HG03432 (cell line): Measurements from ENCODE around the gene PARN.
"Not testable (repeated sequence)": the region's sequence is repeated elsewhere in the genome, so short reads cannot be mapped to it uniquely, and the experiment has no call there.

Experiments used
- ATAC-seq: cut with Tn5 transposase; IDR thresholded peaks from one replicate; pipeline ENCODE4 v1.9.1; 2021; ENCODE audit warnings: mild to moderate bottlenecking, moderate library complexity; ENCODE audit not compliant: unreplicated experiment

The PARN gene

GRCh38 chr16:14574698-14575415, 55.2 kb downstream of the PARN start:
- ATAC-seq = not testable (repeated sequence)

- ATAC-seq = no peak
Measured at GRCh38 chr16:14572535-14572934, 57.5 kb downstream of the PARN start.

GRCh38 chr16:14569213-14569612, 60.8 kb downstream of the PARN start:
- ATAC-seq = no peak

GRCh38 chr16:14566599-14566998, 63.5 kb downstream of the PARN start:
- no peak for ATAC-seq

GRCh38 chr16:14565688-14566025, 64.4 kb downstream of the PARN start:
- ATAC-seq = no peak

- ATAC-seq = no peak
Measured at GRCh38 chr16:14564861-14565687, 65.0 kb downstream of the PARN start.

GRCh38 chr16:14564323-14564722, 65.7 kb downstream of the PARN start:
- no peak for ATAC-seq

- no peak for ATAC-seq
Measured at GRCh38 chr16:14562691-14563491, 67.2 kb downstream of the PARN start.

- ATAC-seq = no peak
Measured at GRCh38 chr16:14560523-14560922, 69.5 kb downstream of the PARN start.

GRCh38 chr16:14559809-14560241, 70.2 kb downstream of the PARN start:
- no peak for ATAC-seq

- ATAC-seq = no peak
Measured at GRCh38 chr16:14553447-14553846, 76.6 kb downstream of the PARN start.

GRCh38 chr16:14549789-14550153, 80.3 kb downstream of the PARN start:
- no peak for ATAC-seq

GRCh38 chr16:14548933-14549788, 80.9 kb downstream of the PARN start:
- ATAC-seq = no peak

- ATAC-seq = no peak
Measured at GRCh38 chr16:14545346-14545884, 84.6 kb downstream of the PARN start.

- not testable (repeated sequence) for ATAC-seq
Measured at GRCh38 chr16:14544846-14545245, 85.2 kb downstream of the PARN start.

- ATAC-seq = no peak
Measured at GRCh38 chr16:14539631-14540030, 90.4 kb downstream of the PARN start.

GRCh38 chr16:14539156-14539555, 90.9 kb downstream of the PARN start:
- no peak for ATAC-seq

- no peak for ATAC-seq
Measured at GRCh38 chr16:14538604-14539003, 91.5 kb downstream of the PARN start.

GRCh38 chr16:14531613-14532012, 98.4 kb downstream of the PARN start:
- ATAC-seq = no peak

GRCh38 chr16:14531101-14531500, 99.0 kb downstream of the PARN start:
- ATAC-seq = no peak
